Peyer's patch (tissue), 4 donors: Measurements from ENCODE around the gene UPF2. TPM values are rescaled to one million over a fixed set of nuclear protein-coding genes. Genes with fewer than 3 reads are reported as not detected.

Source experiments
- DNase-seq, 3 donors: peaks; one replicate each; pipeline ENCODE4 v3.0.0-alpha.2; 2017 to 2019
- H3K27ac ChIP-seq, 4 donors: fragments of 200-600 bp; sonication (generic); one replicate each; pipeline ENCODE4 v1.5.1; 2016 to 2019
- H3K27me3 ChIP-seq, 2 donors: fragments of 200-600 bp; sonication (generic); one replicate each; pipeline ENCODE4 v1.5.1; 2019
- H3K36me3 ChIP-seq, 3 donors: fragments of 200-600 bp; sonication (generic); one replicate each; pipeline ENCODE4 v1.5.1; 2016 to 2019
- H3K4me1 ChIP-seq, 4 donors: fragments of 200-600 bp; sonication (generic); one replicate each; pipeline ENCODE4 v1.5.1; 2016 to 2019
- H3K4me3 ChIP-seq, 4 donors: fragments of 200-600 bp; sonication (generic); 1 replicate in 3 of 4; 2 replicates in 1 of 4; pipeline ENCODE4 v1.5.1; 2016 to 2019; ENCODE audit warnings: mild to moderate bottlenecking in 1 of 4
- H3K9me3 ChIP-seq, 4 donors: fragments of 200-600 bp; sonication (generic); one replicate each; pipeline ENCODE4 v1.5.1; 2016 to 2019; ENCODE audit warnings: mild to moderate bottlenecking in 1 of 4
- POLR2A ChIP-seq, 2 donors: fragments of 450-650 bp; IDR thresholded peaks; one replicate each; pipeline ENCODE4 v1.5.1; 2017; ENCODE audit warnings: antibody characterized with exemption in 2 of 2, mild to moderate bottlenecking in 2 of 2, moderate library complexity in 2 of 2
- total RNA-seq, 4 donors: library from RNA; depleted of rRNA; stranded (reverse); fragments of >200 nt; gene quantifications; one replicate each; pipeline ENCODE4 v1.1.0, GENCODE V29; 2016
- TF ChIP-seq, protein P1 (sequence below), 6 experiments: fragments of 450-650 bp in 4 of 6; fragments of 200-600 bp in 2 of 6; sonication (generic) in 1 of 6; IDR thresholded peaks; one replicate each; pipeline ENCODE4 v1.5.1; 2017 to 2019; ENCODE audit warnings: antibody characterized with exemption in 6 of 6, mild to moderate bottlenecking in 3 of 6, moderate library complexity in 1 of 6

Gene UPF2
- total RNA-seq, 4 donors from 2014 or later, result 12.6 to 56.1 (median 21.0) TPM

DNA sequence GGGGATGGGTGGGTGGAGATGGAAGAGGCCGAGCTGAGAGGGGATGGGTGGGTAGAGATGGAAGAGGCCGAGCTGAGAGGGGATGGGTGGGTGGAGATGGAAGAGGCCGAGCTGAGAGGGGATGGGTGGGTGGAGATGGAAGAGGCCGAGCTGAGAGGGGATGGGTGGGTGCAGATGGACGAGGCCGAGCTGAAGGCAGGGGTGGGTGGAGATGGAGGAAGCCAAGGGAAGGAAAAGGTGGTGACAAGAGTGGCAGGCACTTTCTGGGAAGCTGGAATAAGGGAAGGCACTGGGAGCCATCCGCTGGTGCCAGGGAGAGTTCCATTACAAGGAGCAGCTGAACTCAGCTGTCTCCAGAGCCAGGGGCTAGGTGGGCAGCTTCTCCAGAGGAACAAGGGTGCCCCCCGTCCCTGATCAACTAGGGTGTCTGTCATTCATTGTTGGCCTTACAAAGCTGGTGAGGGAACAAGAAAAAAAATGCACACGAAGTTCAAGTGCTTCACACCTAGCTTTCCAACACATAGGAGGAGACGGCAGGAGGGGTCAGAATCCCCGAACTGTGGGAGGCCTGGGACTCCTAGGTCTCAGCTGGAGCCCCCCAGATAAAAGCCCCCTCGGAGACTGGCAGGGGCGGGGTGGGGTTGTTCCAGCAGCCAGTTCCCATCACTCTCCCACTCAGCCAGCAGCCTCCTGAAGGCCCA, 157.0 kb downstream of the UPF2 start:
- no peak overlapping the region for H3K4me3 ChIP-seq
- H3K36me3 ChIP-seq, result no peaks in the 10 kb centered on the region
- no peak for DNase-seq
- H3K4me1 ChIP-seq, result no peaks in the 10 kb centered on the region
- TF ChIP-seq, protein P1, sequence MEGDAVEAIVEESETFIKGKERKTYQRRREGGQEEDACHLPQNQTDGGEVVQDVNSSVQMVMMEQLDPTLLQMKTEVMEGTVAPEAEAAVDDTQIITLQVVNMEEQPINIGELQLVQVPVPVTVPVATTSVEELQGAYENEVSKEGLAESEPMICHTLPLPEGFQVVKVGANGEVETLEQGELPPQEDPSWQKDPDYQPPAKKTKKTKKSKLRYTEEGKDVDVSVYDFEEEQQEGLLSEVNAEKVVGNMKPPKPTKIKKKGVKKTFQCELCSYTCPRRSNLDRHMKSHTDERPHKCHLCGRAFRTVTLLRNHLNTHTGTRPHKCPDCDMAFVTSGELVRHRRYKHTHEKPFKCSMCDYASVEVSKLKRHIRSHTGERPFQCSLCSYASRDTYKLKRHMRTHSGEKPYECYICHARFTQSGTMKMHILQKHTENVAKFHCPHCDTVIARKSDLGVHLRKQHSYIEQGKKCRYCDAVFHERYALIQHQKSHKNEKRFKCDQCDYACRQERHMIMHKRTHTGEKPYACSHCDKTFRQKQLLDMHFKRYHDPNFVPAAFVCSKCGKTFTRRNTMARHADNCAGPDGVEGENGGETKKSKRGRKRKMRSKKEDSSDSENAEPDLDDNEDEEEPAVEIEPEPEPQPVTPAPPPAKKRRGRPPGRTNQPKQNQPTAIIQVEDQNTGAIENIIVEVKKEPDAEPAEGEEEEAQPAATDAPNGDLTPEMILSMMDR (IDR thresholded peaks at IDR 0.05), result no peak
- TF ChIP-seq POLR2A (IDR thresholded peaks at IDR 0.05), result no peak
- no peaks in the 10 kb centered on the region for H3K9me3 ChIP-seq
- no peaks in the 10 kb centered on the region for H3K27me3 ChIP-seq
- H3K27ac ChIP-seq, result no peak overlapping the region

- no peak for DNase-seq
- TF ChIP-seq, protein P1 (IDR thresholded peaks at IDR 0.05), result no peak
- TF ChIP-seq POLR2A (IDR thresholded peaks at IDR 0.05), result no peak
- Histone ChIP-seq H3K4me3 (no peak overlapping the region), H3K9me3 (no peaks in the 10 kb centered on the region), H3K4me1 (no peaks in the 10 kb centered on the region), H3K27ac (no peak overlapping the region), H3K36me3 (no peaks in the 10 kb centered on the region), H3K27me3 (no peaks in the 10 kb centered on the region)
Observed at GRCh38 chr10:11884706-11885423, 157.7 kb downstream of the UPF2 start.

- Histone ChIP-seq H3K36me3 (no peaks in the 10 kb centered on the region), H3K4me3 (no peak overlapping the region), H3K9me3 (no peaks in the 10 kb centered on the region), H3K27me3 (no peaks in the 10 kb centered on the region), H3K27ac (peak overlapping the region in 1 of 4 donors; percentile 48), H3K4me1 (no peaks in the 10 kb centered on the region)
- DNase-seq, result peak in 1 of 3 donors; percentile 42
- TF ChIP-seq POLR2A (IDR thresholded peaks at IDR 0.05), result no peak
- TF ChIP-seq, protein P1 (IDR thresholded peaks at IDR 0.05), result no peak
Observed at GRCh38 chr10:11882646-11883375, 159.8 kb downstream of the UPF2 start.

DNA sequence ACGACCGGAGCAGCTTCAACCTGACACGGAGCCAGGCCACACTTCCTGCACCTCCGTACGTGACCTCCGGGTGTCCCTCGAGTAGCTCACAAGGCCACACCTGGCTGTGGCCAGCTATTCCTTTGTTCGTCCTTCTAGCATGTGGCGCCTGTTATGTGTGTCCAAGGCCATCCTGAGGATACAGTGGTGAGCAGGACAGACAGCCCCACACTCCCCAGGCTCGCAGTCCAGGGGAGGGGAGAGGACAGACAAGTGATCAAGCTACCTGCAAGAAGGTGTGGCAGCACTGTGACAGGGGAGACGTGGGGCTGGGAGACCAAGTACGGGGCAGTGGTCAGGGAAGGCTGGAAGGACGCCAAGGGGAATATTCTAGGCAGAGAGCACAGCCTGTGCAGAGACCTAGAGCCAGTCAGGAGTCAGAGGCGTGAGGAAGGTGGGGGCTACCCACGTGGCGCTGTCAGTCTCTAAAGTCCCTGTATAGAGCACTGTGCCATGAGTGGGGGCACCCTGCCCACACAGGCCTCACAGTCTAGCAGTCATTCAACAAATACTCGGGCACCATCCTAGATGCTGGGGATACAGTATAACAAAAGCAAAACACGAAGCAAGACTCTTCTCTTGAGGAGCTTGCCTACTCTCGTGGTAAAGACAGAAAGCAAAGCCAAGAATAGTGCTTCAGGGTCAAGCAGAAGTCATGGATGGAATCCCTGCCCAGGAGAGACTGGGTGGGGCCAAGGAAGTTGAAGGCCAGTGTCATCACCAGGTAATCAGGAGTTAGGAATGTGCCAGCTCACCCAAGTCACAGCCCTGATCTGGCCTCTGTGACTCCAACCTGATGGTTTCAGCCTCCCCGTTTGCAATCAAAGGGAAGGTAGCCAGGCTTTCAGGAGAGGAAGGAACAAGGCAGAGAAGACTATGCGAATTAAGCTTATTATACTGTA, 160.9 kb downstream of the UPF2 start:
- peak overlapping the region in 1 of 4 donors; percentile 48 for H3K27ac ChIP-seq

More for the DNA sequence above, 160.9 kb downstream of the UPF2 start:
- no peak for TF ChIP-seq POLR2A (IDR thresholded peaks at IDR 0.05)
- TF ChIP-seq, protein P1 (IDR thresholded peaks at IDR 0.05), result no peak
- Histone ChIP-seq H3K36me3 (no peaks in the 10 kb centered on the region), H3K9me3 (no peaks in the 10 kb centered on the region), H3K4me3 (no peak overlapping the region), H3K4me1 (no peaks in the 10 kb centered on the region), H3K27me3 (no peaks in the 10 kb centered on the region)
- DNase-seq, result peak in 1 of 3 donors; percentile 68
